Measurements from ENCODE around the gene GRID2. TPM values are rescaled to one million over a fixed set of nuclear protein-coding genes. Genes with fewer than 3 reads are reported as not detected.

The GRID2 gene
- total RNA-seq, 2 experiments from 2014 or later: not detected

GRCh38 chr4:93403571-93403970 is 1099.8 kb downstream of the GRID2 start:
- H3K36me3 Mint-ChIP-seq: no peaks in the 10 kb centered on the region
- no peak for DNase-seq
- H3K4me1 Mint-ChIP-seq: no peaks in the 10 kb centered on the region
- no peaks in the 10 kb centered on the region for H3K27me3 Mint-ChIP-seq
- H3K27ac Mint-ChIP-seq: no peak overlapping the region
- H3K4me3 Mint-ChIP-seq: no peak overlapping the region
- H3K9me3 Mint-ChIP-seq: no peaks in the 10 kb centered on the region

GRCh38 chr4:93407493-93408275 is 1103.9 kb downstream of the GRID2 start:
- no peak for DNase-seq
- Mint-ChIP-seq H3K27me3 (no peaks in the 10 kb centered on the region), H3K4me3 (no peak overlapping the region), H3K27ac (no peak overlapping the region), H3K4me1 (no peaks in the 10 kb centered on the region), H3K36me3 (no peaks in the 10 kb centered on the region), H3K9me3 (peaks cover 2% of the 10 kb centered on the region)

GRCh38 chr4:93409035-93409434 is 1105.3 kb downstream of the GRID2 start:
- Mint-ChIP-seq H3K4me1 (no peaks in the 10 kb centered on the region), H3K9me3 (peaks cover 2% of the 10 kb centered on the region), H3K36me3 (no peaks in the 10 kb centered on the region), H3K4me3 (no peak overlapping the region), H3K27me3 (no peaks in the 10 kb centered on the region), H3K27ac (no peak overlapping the region)
- DNase-seq: no peak

- Mint-ChIP-seq H3K36me3 (no peaks in the 10 kb centered on the region), H3K9me3 (peaks cover 5% of the 10 kb centered on the region), H3K27me3 (no peaks in the 10 kb centered on the region)
These were observed 1110.3 kb downstream of the GRID2 start for GRCh38 chr4:93414041-93414550.

GRCh38 chr4:93416344-93417128 is 1112.8 kb downstream of the GRID2 start:
- H3K36me3 Mint-ChIP-seq: no peaks in the 10 kb centered on the region
- no peak for DNase-seq
- peaks cover 3% of the 10 kb centered on the region for H3K9me3 Mint-ChIP-seq
- no peaks in the 10 kb centered on the region for H3K27me3 Mint-ChIP-seq
- no peak overlapping the region for H3K4me3 Mint-ChIP-seq
- no peaks in the 10 kb centered on the region for H3K4me1 Mint-ChIP-seq
- H3K27ac Mint-ChIP-seq: no peak overlapping the region

More at GRCh38 chr4:93414041-93414550, 1110.3 kb downstream of the GRID2 start:
- Mint-ChIP-seq H3K4me3 (no peak overlapping the region), H3K27ac (no peak overlapping the region), H3K4me1 (no peaks in the 10 kb centered on the region)
- DNase-seq: no peak

- Mint-ChIP-seq H3K27ac (no peak overlapping the region), H3K27me3 (no peaks in the 10 kb centered on the region), H3K36me3 (no peaks in the 10 kb centered on the region), H3K4me3 (no peak overlapping the region), H3K9me3 (peaks cover 7% of the 10 kb centered on the region), H3K4me1 (no peaks in the 10 kb centered on the region)
- DNase-seq: no peak
These were observed 1127.6 kb downstream of the GRID2 start for GRCh38 chr4:93431371-93431770.

GRCh38 chr4:93433840-93434239 is 1130.1 kb downstream of the GRID2 start:
- Mint-ChIP-seq H3K27ac (no peak overlapping the region), H3K27me3 (no peaks in the 10 kb centered on the region), H3K4me3 (no peak overlapping the region), H3K4me1 (no peaks in the 10 kb centered on the region), H3K9me3 (peaks cover 9% of the 10 kb centered on the region), H3K36me3 (no peaks in the 10 kb centered on the region)
- DNase-seq: no peak

GRCh38 chr4:93436000-93436626 is 1132.3 kb downstream of the GRID2 start:
- no peaks in the 10 kb centered on the region for H3K36me3 Mint-ChIP-seq
- no peak overlapping the region for H3K27ac Mint-ChIP-seq
- H3K4me1 Mint-ChIP-seq: no peaks in the 10 kb centered on the region
- H3K27me3 Mint-ChIP-seq: no peaks in the 10 kb centered on the region
- DNase-seq: no peak
- H3K9me3 Mint-ChIP-seq: peaks cover 9% of the 10 kb centered on the region
- H3K4me3 Mint-ChIP-seq: no peak overlapping the region

- no peaks in the 10 kb centered on the region for H3K27me3 Mint-ChIP-seq
- H3K4me1 Mint-ChIP-seq: no peaks in the 10 kb centered on the region
- DNase-seq: no peak
- H3K9me3 Mint-ChIP-seq: peaks cover 9% of the 10 kb centered on the region
- no peaks in the 10 kb centered on the region for H3K36me3 Mint-ChIP-seq
- H3K27ac Mint-ChIP-seq: no peak overlapping the region
- no peak overlapping the region for H3K4me3 Mint-ChIP-seq
These were observed 1134.2 kb downstream of the GRID2 start for GRCh38 chr4:93437991-93438390.

GRCh38 chr4:93444860-93445259 is 1141.1 kb downstream of the GRID2 start:
- Mint-ChIP-seq H3K27ac (no peak overlapping the region), H3K27me3 (no peaks in the 10 kb centered on the region), H3K4me3 (no peak overlapping the region), H3K9me3 (peaks cover 3% of the 10 kb centered on the region), H3K36me3 (no peaks in the 10 kb centered on the region), H3K4me1 (no peaks in the 10 kb centered on the region)
- no peak for DNase-seq

GRCh38 chr4:93446038-93446437 is 1142.3 kb downstream of the GRID2 start:
- H3K9me3 Mint-ChIP-seq: peaks cover 3% of the 10 kb centered on the region

GRCh38 chr4:93448691-93449293 is 1145.0 kb downstream of the GRID2 start:
- H3K4me1 Mint-ChIP-seq: no peaks in the 10 kb centered on the region
- H3K36me3 Mint-ChIP-seq: no peaks in the 10 kb centered on the region

More at GRCh38 chr4:93446038-93446437, 1142.3 kb downstream of the GRID2 start:
- no peak for DNase-seq
- Mint-ChIP-seq H3K4me3 (no peak overlapping the region), H3K4me1 (no peaks in the 10 kb centered on the region), H3K36me3 (no peaks in the 10 kb centered on the region), H3K27me3 (no peaks in the 10 kb centered on the region), H3K27ac (no peak overlapping the region)

GRCh38 chr4:93451954-93452353 is 1148.2 kb downstream of the GRID2 start:
- H3K27me3 Mint-ChIP-seq: no peaks in the 10 kb centered on the region
- no peak for DNase-seq
- H3K4me1 Mint-ChIP-seq: no peaks in the 10 kb centered on the region
- H3K9me3 Mint-ChIP-seq: peaks cover 1% of the 10 kb centered on the region
- no peaks in the 10 kb centered on the region for H3K36me3 Mint-ChIP-seq
- H3K27ac Mint-ChIP-seq: no peak overlapping the region
- H3K4me3 Mint-ChIP-seq: no peak overlapping the region

More at GRCh38 chr4:93448691-93449293, 1145.0 kb downstream of the GRID2 start:
- Mint-ChIP-seq H3K4me3 (no peak overlapping the region), H3K27me3 (no peaks in the 10 kb centered on the region), H3K27ac (no peak overlapping the region), H3K9me3 (peaks cover 1% of the 10 kb centered on the region)
- DNase-seq: no peak

GRCh38 chr4:93461541-93461940 is 1157.8 kb downstream of the GRID2 start:
- Mint-ChIP-seq H3K9me3 (no peaks in the 10 kb centered on the region), H3K27ac (no peak overlapping the region), H3K36me3 (no peaks in the 10 kb centered on the region), H3K27me3 (no peaks in the 10 kb centered on the region), H3K4me3 (no peak overlapping the region), H3K4me1 (no peaks in the 10 kb centered on the region)
- no peak for DNase-seq

- Mint-ChIP-seq H3K27ac (no peak overlapping the region), H3K4me3 (no peak overlapping the region), H3K9me3 (no peaks in the 10 kb centered on the region), H3K4me1 (no peaks in the 10 kb centered on the region), H3K36me3 (no peaks in the 10 kb centered on the region), H3K27me3 (no peaks in the 10 kb centered on the region)
- no peak for DNase-seq
These were observed 1162.7 kb downstream of the GRID2 start for GRCh38 chr4:93466446-93466845.

Measured in activated naive CD8-positive, alpha-beta T cell treated with anti-CD3 and anti-CD28 coated beads for 36 hours (primary cell).